Ramos (cell line): ENCODE measurements around the gene LRP1B.

Experiments
- in situ Hi-C: fragments of 300-500 bp; cut with MboI; formaldehyde crosslinking; loops from one replicate; pipeline ENCODE4 v1.14.3; 2022; ENCODE audit warnings: low sequenced_read_pairs; ENCODE audit not compliant: unreplicated experiment

LRP1B gene

GRCh38 chr2:141496810-141497209 lies 634.0 kb downstream of the LRP1B start:
- in situ Hi-C loops: no loop called here

- in situ Hi-C loops: no loop called here
Measured at GRCh38 chr2:141493936-141494335, 636.9 kb downstream of the LRP1B start.

GRCh38 chr2:141492816-141493215 lies 638.0 kb downstream of the LRP1B start:
- in situ Hi-C loops: no loop called here

- in situ Hi-C loops: no loop called here
Measured at GRCh38 chr2:141490886-141491285, 639.9 kb downstream of the LRP1B start.

GRCh38 chr2:141482697-141483096 lies 648.1 kb downstream of the LRP1B start:
- in situ Hi-C loops: no loop called here

GRCh38 chr2:141475801-141476200 lies 655.0 kb downstream of the LRP1B start:
- in situ Hi-C loops: no loop called here

- in situ Hi-C loops: no loop called here
Measured at GRCh38 chr2:141468761-141469160, 662.1 kb downstream of the LRP1B start.

GRCh38 chr2:141467331-141467730 lies 663.5 kb downstream of the LRP1B start:
- in situ Hi-C loops: no loop called here

- in situ Hi-C loops: no loop called here
Measured at GRCh38 chr2:141464995-141465394, 665.8 kb downstream of the LRP1B start.

GRCh38 chr2:141458351-141458750 lies 672.5 kb downstream of the LRP1B start:
- in situ Hi-C loops: no loop called here

- in situ Hi-C loops: no loop called here
Measured at GRCh38 chr2:141455877-141456276, 674.9 kb downstream of the LRP1B start.

GRCh38 chr2:141455211-141455826 lies 675.5 kb downstream of the LRP1B start:
- in situ Hi-C loops: no loop called here

- in situ Hi-C loops: no loop called here
Measured at GRCh38 chr2:141440072-141440635, 690.7 kb downstream of the LRP1B start.

GRCh38 chr2:141439524-141439923 lies 691.3 kb downstream of the LRP1B start:
- in situ Hi-C loops: no loop called here

- in situ Hi-C loops: no loop called here
Measured at GRCh38 chr2:141438536-141438935, 692.3 kb downstream of the LRP1B start.

GRCh38 chr2:141437521-141437920 lies 693.3 kb downstream of the LRP1B start:
- in situ Hi-C loops: no loop called here

GRCh38 chr2:141423124-141423523 lies 707.7 kb downstream of the LRP1B start:
- in situ Hi-C loops: no loop called here

GRCh38 chr2:141417246-141417797 lies 713.5 kb downstream of the LRP1B start:
- in situ Hi-C loops: no loop called here

GRCh38 chr2:141411419-141411818 lies 719.4 kb downstream of the LRP1B start:
- in situ Hi-C loops: no loop called here

- in situ Hi-C loops: no loop called here
Measured at GRCh38 chr2:141399270-141399669, 731.5 kb downstream of the LRP1B start.

- in situ Hi-C loops: no loop called here
Measured at GRCh38 chr2:141393214-141393545, 737.6 kb downstream of the LRP1B start.

GRCh38 chr2:141392517-141393213 lies 738.2 kb downstream of the LRP1B start:
- in situ Hi-C loops: no loop called here
